ENCODE results near the gene TMEM187. TPM values are rescaled to one million over a fixed set of nuclear protein-coding genes. Genes with fewer than 3 reads are reported as not detected.

TMEM187 gene
- total and polyA plus RNA-seq, 2 experiments from 2014 or later: 8.7 to 12.1 TPM

DNA sequence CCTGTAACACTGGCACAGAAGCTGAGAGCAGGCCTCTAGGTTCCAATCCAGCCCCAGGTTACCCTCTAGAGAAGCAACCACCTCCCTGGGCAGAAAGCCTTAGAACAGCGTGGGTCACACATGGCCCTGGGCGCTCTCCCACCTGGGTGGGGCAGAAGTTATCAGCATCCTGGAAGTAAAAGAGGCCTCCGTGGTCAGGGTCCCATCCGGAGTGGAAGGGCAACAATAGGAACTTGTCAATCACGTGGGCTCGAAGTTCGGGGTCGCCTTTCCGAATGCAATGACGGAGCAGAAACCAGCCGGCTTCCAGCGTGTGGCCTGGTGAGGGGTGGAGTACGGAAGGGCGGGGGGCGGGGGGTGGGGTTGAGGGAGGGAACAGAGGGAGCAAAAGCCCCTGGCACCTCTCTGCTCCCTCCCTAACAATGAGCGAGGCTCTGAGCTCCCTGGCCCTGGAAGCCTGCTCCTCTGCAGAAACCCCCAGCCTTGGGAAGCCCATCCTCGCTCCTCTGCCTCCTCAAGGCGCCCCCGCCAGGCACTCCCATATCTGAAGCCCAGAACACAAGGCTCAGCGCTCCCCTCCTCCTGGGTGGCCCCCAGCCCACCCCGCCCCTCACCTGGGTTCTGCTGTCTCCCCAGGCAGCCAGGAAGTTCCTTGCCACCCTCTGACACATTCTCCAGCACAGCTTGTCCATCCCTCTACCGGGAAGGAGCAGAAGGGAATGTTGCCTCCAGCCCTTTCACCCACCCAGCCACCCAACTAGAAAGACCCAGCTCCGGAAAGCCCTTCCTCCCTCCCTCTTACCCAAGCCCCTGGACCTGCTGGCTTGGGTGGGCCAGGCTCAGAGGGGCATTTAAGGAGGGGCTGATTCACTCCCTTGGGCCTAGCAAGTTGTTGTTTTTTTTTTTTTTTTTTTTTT lies 31.0 kb upstream of the TMEM187 start:
- Histone ChIP-seq H2AFZ (no peak overlapping the region), H4K20me1 (ENCODE audit: insufficient read depth, poor library complexity, severe bottlenecking) (no peaks in the 10 kb centered on the region), H3K36me3 (replicated peaks; ENCODE audit: insufficient read depth, low read depth) (no peaks in the 10 kb centered on the region), H3K27me3 (no peaks in the 10 kb centered on the region), H3K9me2 (replicated peaks; ENCODE audit: insufficient read depth) (no peaks in the 10 kb centered on the region), H3K4me2 (no peak overlapping the region), H3K27ac (no peak overlapping the region), H3K9me3 (ENCODE audit: low read depth) (no peaks in the 10 kb centered on the region), H3K79me2 (no peaks in the 10 kb centered on the region), H3K4me1 (ENCODE audit: insufficient read depth) (no peaks in the 10 kb centered on the region), H3K4me3 (no peak overlapping the region)
- WGBS (ENCODE audit: low lambda C conversion rate, missing lambda C conversion rate): 68% methylated on average over 19 of the region's 23 CpGs
- no peak for DNase-seq (ENCODE audit: low spot score)
- TF ChIP-seq EZH2phosphoT487 (IDR thresholded peaks at IDR 0.05; ENCODE audit: low read depth, severe bottlenecking, unreplicated experiment) (no peak), EZH2 (IDR thresholded peaks at IDR 0.05; ENCODE audit: borderline replicate concordance) (no peak)
- TF ChIP-seq, protein P1, sequence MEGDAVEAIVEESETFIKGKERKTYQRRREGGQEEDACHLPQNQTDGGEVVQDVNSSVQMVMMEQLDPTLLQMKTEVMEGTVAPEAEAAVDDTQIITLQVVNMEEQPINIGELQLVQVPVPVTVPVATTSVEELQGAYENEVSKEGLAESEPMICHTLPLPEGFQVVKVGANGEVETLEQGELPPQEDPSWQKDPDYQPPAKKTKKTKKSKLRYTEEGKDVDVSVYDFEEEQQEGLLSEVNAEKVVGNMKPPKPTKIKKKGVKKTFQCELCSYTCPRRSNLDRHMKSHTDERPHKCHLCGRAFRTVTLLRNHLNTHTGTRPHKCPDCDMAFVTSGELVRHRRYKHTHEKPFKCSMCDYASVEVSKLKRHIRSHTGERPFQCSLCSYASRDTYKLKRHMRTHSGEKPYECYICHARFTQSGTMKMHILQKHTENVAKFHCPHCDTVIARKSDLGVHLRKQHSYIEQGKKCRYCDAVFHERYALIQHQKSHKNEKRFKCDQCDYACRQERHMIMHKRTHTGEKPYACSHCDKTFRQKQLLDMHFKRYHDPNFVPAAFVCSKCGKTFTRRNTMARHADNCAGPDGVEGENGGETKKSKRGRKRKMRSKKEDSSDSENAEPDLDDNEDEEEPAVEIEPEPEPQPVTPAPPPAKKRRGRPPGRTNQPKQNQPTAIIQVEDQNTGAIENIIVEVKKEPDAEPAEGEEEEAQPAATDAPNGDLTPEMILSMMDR (IDR thresholded peaks at IDR 0.05; ENCODE audit: poor library complexity): no peak

DNA sequence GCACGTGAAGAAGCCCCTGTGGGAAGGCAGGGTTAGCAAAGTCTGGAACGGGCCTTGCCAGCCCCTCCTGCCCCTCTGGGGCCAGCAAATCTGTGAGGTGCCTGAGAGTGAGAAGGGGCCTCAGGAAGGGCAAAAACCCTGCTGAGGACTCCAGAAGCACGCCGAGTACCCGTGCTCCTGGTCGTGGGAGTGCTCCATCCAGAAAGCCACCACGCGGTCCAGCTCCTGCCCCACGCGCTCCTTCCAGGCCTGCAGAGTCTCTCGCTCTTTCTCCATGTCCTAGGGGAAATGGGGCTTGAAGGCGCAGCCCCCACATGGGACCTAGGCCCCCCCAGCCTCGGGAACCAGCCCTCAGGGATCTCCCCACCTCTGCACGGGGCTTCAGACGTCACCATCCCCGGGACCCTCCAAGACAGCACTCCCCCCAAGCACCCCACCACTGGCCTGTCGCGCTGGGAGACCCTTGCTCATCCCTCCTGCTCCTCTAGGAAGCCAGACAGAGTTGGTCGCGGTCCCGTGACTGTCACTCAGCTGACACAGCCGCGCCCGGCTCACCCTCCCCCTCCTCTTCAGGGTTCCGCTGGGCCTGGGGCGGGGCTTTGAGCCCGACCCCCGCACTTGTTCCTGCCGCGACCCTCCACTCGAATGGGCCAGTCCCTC lies 28.3 kb upstream of the TMEM187 start, which contains the start of gene RENBP:
TSS of gene RENBP (minus strand) at position 504 of the 660 bp plus-strand sequence. CDS start at position 471, 33 bp downstream.
- Histone ChIP-seq H3K79me2 (no peaks in the 10 kb centered on the region), H3K27me3 (no peaks in the 10 kb centered on the region), H3K9me2 (replicated peaks; ENCODE audit: insufficient read depth) (no peaks in the 10 kb centered on the region), H3K36me3 (replicated peaks; ENCODE audit: insufficient read depth, low read depth) (no peaks in the 10 kb centered on the region), H2AFZ (no peak within 1 kb of the TSS), H3K4me3 (no peak within 1 kb of the TSS), H4K20me1 (ENCODE audit: insufficient read depth, poor library complexity, severe bottlenecking) (no peaks in the 10 kb centered on the region), H3K9me3 (ENCODE audit: low read depth) (no peaks in the 10 kb centered on the region), H3K27ac (no peak within 1 kb of the TSS), H3K4me1 (ENCODE audit: insufficient read depth) (no peaks in the 10 kb centered on the region), H3K4me2 (peak within 1 kb of the TSS; percentile 54)
- WGBS (ENCODE audit: low lambda C conversion rate, missing lambda C conversion rate): 68% methylated on average over 22 of the region's 31 CpGs
- peak; percentile 63 for DNase-seq (ENCODE audit: low spot score)
- TF ChIP-seq, protein P1 (IDR thresholded peaks at IDR 0.05; ENCODE audit: poor library complexity): no peak
- no peak for TF ChIP-seq EZH2phosphoT487 (IDR thresholded peaks at IDR 0.05; ENCODE audit: low read depth, severe bottlenecking, unreplicated experiment)
- TF ChIP-seq EZH2 (IDR thresholded peaks at IDR 0.05; ENCODE audit: borderline replicate concordance): no peak

DNA sequence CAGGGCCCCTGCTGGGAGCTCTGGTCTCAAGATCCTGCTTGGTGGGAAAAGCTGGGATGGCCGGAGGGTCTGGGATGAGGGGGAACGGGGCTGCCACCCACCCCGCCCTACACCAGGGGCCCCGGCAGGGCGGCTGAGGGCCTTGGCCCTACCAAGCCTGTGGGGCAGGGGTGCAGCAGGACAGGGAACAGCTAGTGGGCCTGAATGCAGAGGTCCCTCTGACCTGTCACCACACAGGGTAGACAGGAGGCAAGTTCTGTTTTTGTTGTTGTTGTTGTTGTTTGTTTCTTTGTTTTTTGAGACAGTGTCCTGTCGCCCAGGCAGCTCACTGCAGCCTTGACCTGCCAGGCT lies 27.8 kb upstream of the TMEM187 start:
- H3K4me3 ChIP-seq: no peak overlapping the region
- no peak for TF ChIP-seq EZH2 (IDR thresholded peaks at IDR 0.05; ENCODE audit: borderline replicate concordance)
- TF ChIP-seq, protein P1 (IDR thresholded peaks at IDR 0.05; ENCODE audit: poor library complexity): no peak
- no peak for TF ChIP-seq EZH2phosphoT487 (IDR thresholded peaks at IDR 0.05; ENCODE audit: low read depth, severe bottlenecking, unreplicated experiment)
- 71% methylated on average over 6 of the region's 6 CpGs for WGBS (ENCODE audit: low lambda C conversion rate, missing lambda C conversion rate)
- H3K27ac ChIP-seq: no peak overlapping the region
- DNase-seq (ENCODE audit: low spot score): no peak
- H3K4me1 ChIP-seq (ENCODE audit: insufficient read depth): no peaks in the 10 kb centered on the region
- H4K20me1 ChIP-seq (ENCODE audit: insufficient read depth, poor library complexity, severe bottlenecking): no peaks in the 10 kb centered on the region
- H3K27me3 ChIP-seq: no peaks in the 10 kb centered on the region
- H3K79me2 ChIP-seq: no peaks in the 10 kb centered on the region
- H3K9me3 ChIP-seq (ENCODE audit: low read depth): no peaks in the 10 kb centered on the region
- H2AFZ ChIP-seq: no peak overlapping the region
- no peaks in the 10 kb centered on the region for H3K9me2 ChIP-seq (replicated peaks; ENCODE audit: insufficient read depth)
- peak overlapping the region; percentile 54 for H3K4me2 ChIP-seq
- H3K36me3 ChIP-seq (replicated peaks; ENCODE audit: insufficient read depth, low read depth): no peaks in the 10 kb centered on the region
